Hepatocyte (in vitro differentiated cells): ENCODE measurements around the gene DDC.

Source experiments
- EZH2 ChIP-seq: fragments of 200-600 bp; sonication (generic); IDR thresholded peaks from 2 replicates; pipeline ENCODE4 v1.6.1; 2016; ENCODE audit warnings: antibody characterized with exemption, mild to moderate bottlenecking, borderline replicate concordance
- EZH2phosphoT487 ChIP-seq: fragments of 200-600 bp; sonication (generic); IDR thresholded peaks from one replicate; pipeline ENCODE4 v1.6.1; 2018; ENCODE audit warnings: antibody characterized with exemption, mild to moderate bottlenecking, low read depth, moderate library complexity; ENCODE audit not compliant: unreplicated experiment, severe bottlenecking
- TF ChIP-seq, protein P1 (sequence below): fragments of 200-600 bp; sonication (generic); IDR thresholded peaks from 2 replicates; pipeline ENCODE4 v1.5.1; 2016; ENCODE audit warnings: antibody characterized with exemption, mild to moderate bottlenecking; ENCODE audit not compliant: poor library complexity

DNA sequence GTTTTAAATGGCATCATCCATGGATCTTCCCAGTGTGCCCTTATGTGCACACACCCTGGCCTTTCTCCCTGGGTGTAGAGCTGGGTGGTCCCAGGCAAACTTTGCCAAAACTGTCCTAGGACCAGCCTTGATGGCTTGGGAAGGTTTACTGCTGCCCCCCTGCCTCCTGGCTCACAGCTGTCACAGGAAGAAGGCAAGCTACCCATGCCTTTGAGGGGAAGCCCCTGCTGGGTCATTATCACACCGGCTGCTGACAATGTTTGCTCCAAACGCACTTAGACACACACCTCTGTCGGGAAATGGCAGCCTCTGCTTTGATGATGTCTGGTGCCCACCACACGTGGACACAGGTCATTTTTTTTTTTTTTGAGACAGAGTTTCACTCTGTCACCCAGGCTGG, 89.9 kb downstream of the DDC start:
- TF ChIP-seq, protein P1, sequence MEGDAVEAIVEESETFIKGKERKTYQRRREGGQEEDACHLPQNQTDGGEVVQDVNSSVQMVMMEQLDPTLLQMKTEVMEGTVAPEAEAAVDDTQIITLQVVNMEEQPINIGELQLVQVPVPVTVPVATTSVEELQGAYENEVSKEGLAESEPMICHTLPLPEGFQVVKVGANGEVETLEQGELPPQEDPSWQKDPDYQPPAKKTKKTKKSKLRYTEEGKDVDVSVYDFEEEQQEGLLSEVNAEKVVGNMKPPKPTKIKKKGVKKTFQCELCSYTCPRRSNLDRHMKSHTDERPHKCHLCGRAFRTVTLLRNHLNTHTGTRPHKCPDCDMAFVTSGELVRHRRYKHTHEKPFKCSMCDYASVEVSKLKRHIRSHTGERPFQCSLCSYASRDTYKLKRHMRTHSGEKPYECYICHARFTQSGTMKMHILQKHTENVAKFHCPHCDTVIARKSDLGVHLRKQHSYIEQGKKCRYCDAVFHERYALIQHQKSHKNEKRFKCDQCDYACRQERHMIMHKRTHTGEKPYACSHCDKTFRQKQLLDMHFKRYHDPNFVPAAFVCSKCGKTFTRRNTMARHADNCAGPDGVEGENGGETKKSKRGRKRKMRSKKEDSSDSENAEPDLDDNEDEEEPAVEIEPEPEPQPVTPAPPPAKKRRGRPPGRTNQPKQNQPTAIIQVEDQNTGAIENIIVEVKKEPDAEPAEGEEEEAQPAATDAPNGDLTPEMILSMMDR = no peak
- TF ChIP-seq EZH2phosphoT487 (no peak), EZH2 (no peak)
